Stimulated activated CD8-positive, alpha-beta memory T cell treated with anti-CD3 and anti-CD28 coated beads, Interleukin-15, amount 100 ng/mL, for 48 hours (primary cell): ENCODE measurements around the gene PRAMEF2.
"Not testable (repeated sequence)": the region's sequence is repeated elsewhere in the genome, so short reads cannot be mapped to it uniquely, and the experiment has no call there.

Source experiments
- DNase-seq, 2 donors: peaks; one replicate each; pipeline ENCODE4 v3.0.0-alpha.2; 2020; ENCODE audit warnings: low read depth in 2 of 2

PRAMEF2 gene

GRCh38 chr1:12856786-12857185, at the start of gene PRAMEF2:
Gene PRAMEF2 (plus strand): TSS chr1:12857086. CDS start chr1:12859010, 1,924 bp downstream.
- not testable (repeated sequence) for DNase-seq

GRCh38 chr1:12809933-12810332, 47.0 kb upstream of the PRAMEF2 start:
- no peak for DNase-seq

- no peak for DNase-seq
These were observed 46.0 kb upstream of the PRAMEF2 start for GRCh38 chr1:12810691-12811408.

GRCh38 chr1:12811409-12811784, 45.5 kb upstream of the PRAMEF2 start:
- DNase-seq, result no peak

- DNase-seq, result not testable (repeated sequence)
These were observed 37.8 kb upstream of the PRAMEF2 start for GRCh38 chr1:12819061-12819460.

GRCh38 chr1:12831310-12831709, 25.6 kb upstream of the PRAMEF2 start, which contains the start of gene PRAMEF11:
Gene PRAMEF11 (minus strand): TSS chr1:12831410. CDS start chr1:12828789, 2,621 bp downstream.
- DNase-seq, result not testable (repeated sequence)

GRCh38 chr1:12833251-12833650, 23.6 kb upstream of the PRAMEF2 start:
- DNase-seq, result not testable (repeated sequence)

GRCh38 chr1:12848620-12849019, 8.3 kb upstream of the PRAMEF2 start, which contains the start of gene HNRNPCL1:
Gene HNRNPCL1 (minus strand): TSS chr1:12848720. CDS start chr1:12848289, 431 bp downstream.
- DNase-seq, result not testable (repeated sequence)

GRCh38 chr1:12851779-12852178, 5.1 kb upstream of the PRAMEF2 start:
- DNase-seq, result no peak

- DNase-seq, result not testable (repeated sequence)
These were observed 6.4 kb downstream of the PRAMEF2 start for GRCh38 chr1:12863131-12863880.

GRCh38 chr1:12878453-12878852, 21.6 kb downstream of the PRAMEF2 start:
- DNase-seq, result not testable (repeated sequence)

GRCh38 chr1:12886101-12886500, 29.2 kb downstream of the PRAMEF2 start, which contains the start of gene PRAMEF4:
Gene PRAMEF4 (minus strand): TSS chr1:12886201. CDS start chr1:12883394, 2,807 bp downstream.
- not testable (repeated sequence) for DNase-seq

GRCh38 chr1:12898170-12898569, 41.3 kb downstream of the PRAMEF2 start, which contains the start of gene PRAMEF10:
Gene PRAMEF10 (minus strand): TSS chr1:12898270. CDS start chr1:12895847, 2,423 bp downstream.
- not testable (repeated sequence) for DNase-seq

- not testable (repeated sequence) for DNase-seq
These were observed 42.3 kb downstream of the PRAMEF2 start for GRCh38 chr1:12899186-12899585.

- DNase-seq, result not testable (repeated sequence)
These were observed 47.1 kb downstream of the PRAMEF2 start for GRCh38 chr1:12903793-12904572.
